H1 (cell line): ENCODE data around the gene PTPRC. TPM values are rescaled to one million over a fixed set of nuclear protein-coding genes. Genes with fewer than 3 reads are reported as not detected.

Source experiments
- CTCF ChIA-PET: fragments of 300-600 bp; sonication (Branson Sonifier 250); formaldehyde crosslinking; loops from one replicate; lab custom pipeline; 2021; ENCODE audit not compliant: partially characterized antibody; lab: Charles Lee
- POLR2A ChIA-PET: fragments of 300-600 bp; sonication (Branson Sonifier 250); formaldehyde crosslinking; loops from one replicate; lab custom pipeline; 2021; ENCODE audit warnings: inconsistent platforms; ENCODE audit not compliant: partially characterized antibody; lab: Charles Lee
- DNase-seq, 2 experiments: peaks; one replicate each; pipeline versions ENCODE4 v3.0.0 to v3.0.0-alpha.2; 2010 to 2022; ENCODE audit warnings: low spot score in 2 of 2, low read depth in 1 of 2, mixed read lengths in 1 of 2
- FAIRE-seq: peaks from 2 replicates; lab custom pipeline; 2011; peaks lifted over from hg19 to GRCh38; lab: Jason Lieb, UNC
- H2AFZ ChIP-seq: 2 replicates; pipeline ENCODE4 v1.8.1; 2012; ENCODE audit warnings: low read length, inconsistent platforms
- H2AK5ac ChIP-seq: 2 replicates; pipeline ENCODE4 v1.6.1; 2013; ENCODE audit warnings: low read depth, low read length
- H2BK120ac ChIP-seq: replicated peaks from 2 replicates; pipeline ENCODE3; 2013; ENCODE audit warnings: low read depth, low read length, inconsistent platforms
- H2BK12ac ChIP-seq: 2 replicates; pipeline ENCODE4 v1.6.1; 2013; ENCODE audit warnings: low read depth, low read length
- H2BK15ac ChIP-seq: 2 replicates; pipeline ENCODE4 v1.6.1; 2013; ENCODE audit warnings: low read length
- H2BK20ac ChIP-seq: 2 replicates; pipeline ENCODE4 v1.6.1; 2013; ENCODE audit warnings: low read length
- H2BK5ac ChIP-seq: 2 replicates; pipeline ENCODE4 v1.6.1; 2013; ENCODE audit warnings: low read depth, low read length
- H3K14ac ChIP-seq: 2 replicates; pipeline ENCODE4 v1.6.1; 2013; ENCODE audit warnings: inconsistent platforms; ENCODE audit not compliant: insufficient read length
- H3K18ac ChIP-seq: 2 replicates; pipeline ENCODE4 v1.6.1; 2013; ENCODE audit warnings: low read length; ENCODE audit errors: extremely low read depth
- H3K23ac ChIP-seq: 2 replicates; pipeline ENCODE4 v1.6.1; 2013; ENCODE audit warnings: inconsistent platforms; ENCODE audit not compliant: insufficient read length
- H3K23me2 ChIP-seq: 2 replicates; pipeline ENCODE4 v1.6.1; 2013; ENCODE audit warnings: low read depth, low read length
- H3K27ac ChIP-seq: 2 replicates; pipeline ENCODE4 v1.6.1; 2011; ENCODE audit warnings: low read depth, low read length, inconsistent platforms
- H3K27me3 ChIP-seq, 4 experiments: replicated peaks in 1 of 4; 1 replicate in 1 of 4; 2 replicates in 3 of 4; pipeline versions ENCODE4 v1.6.1 to v1.8.1; 2011 to 2013; ENCODE audit warnings: low read length in 3 of 4, mild to moderate bottlenecking in 3 of 4, inconsistent platforms in 2 of 4, mixed read lengths in 2 of 4, moderate library complexity in 1 of 4; ENCODE audit not compliant: control insufficient read depth in 3 of 4, insufficient read depth in 3 of 4; ENCODE audit errors: extremely low read depth in 1 of 4
- H3K36me3 ChIP-seq, 4 experiments: 2 replicates each; pipeline versions ENCODE4 v1.6.1 to v1.8.1; 2011 to 2013; ENCODE audit warnings: mild to moderate bottlenecking in 4 of 4, low read length in 3 of 4, moderate library complexity in 2 of 4, control low read depth in 1 of 4, inconsistent platforms in 1 of 4; ENCODE audit not compliant: insufficient read depth in 4 of 4, control insufficient read depth in 2 of 4
- H3K4ac ChIP-seq: replicated peaks from 2 replicates; pipeline ENCODE3; 2013; ENCODE audit warnings: low read length, low read depth, mixed read lengths, inconsistent platforms; ENCODE audit not compliant: insufficient read length
- H3K4me1 ChIP-seq, 4 experiments: replicated peaks in 1 of 4; 1 replicate in 1 of 4; 2 replicates in 3 of 4; pipeline versions ENCODE4 v1.6.1 to v1.8.1; 2011 to 2013; ENCODE audit warnings: low read length in 3 of 4, inconsistent platforms in 2 of 4, mixed read lengths in 1 of 4; ENCODE audit not compliant: insufficient read depth in 4 of 4, control insufficient read depth in 3 of 4
- H3K4me2 ChIP-seq, 2 experiments: 2 replicates each; pipeline versions ENCODE4 v1.6.1 to v1.8.1; 2011 to 2013; ENCODE audit warnings: low read depth in 2 of 2, low read length in 2 of 2, control low read depth in 1 of 2, inconsistent platforms in 1 of 2, mild to moderate bottlenecking in 1 of 2; ENCODE audit not compliant: insufficient read depth in 1 of 2
- H3K4me3 ChIP-seq, 4 experiments: fragments of 200-600, 300-600 bp in 1 of 4; sonication (generic), shearing (Covaris generic), sonication (Bioruptor Twin) in 1 of 4; 2 replicates each; pipeline versions ENCODE4 v1.5.1 to v1.8.1; 2011 to 2016; ENCODE audit warnings: low read length in 4 of 4, low read depth in 3 of 4, control low read depth in 2 of 4, inconsistent platforms in 2 of 4, mild to moderate bottlenecking in 2 of 4, mixed read lengths in 1 of 4, moderate library complexity in 1 of 4; ENCODE audit not compliant: insufficient read depth in 2 of 4; ENCODE audit errors: extremely low read depth in 1 of 4
- H3K56ac ChIP-seq: replicated peaks from 2 replicates; pipeline ENCODE3; 2013; ENCODE audit warnings: low read depth, mild to moderate bottlenecking, mixed read lengths, low read length, inconsistent platforms; ENCODE audit not compliant: insufficient read length
- H3K79me1 ChIP-seq: 2 replicates; pipeline ENCODE4 v1.6.1; 2013; ENCODE audit warnings: low read depth, low read length, control low read depth
- H3K79me2 ChIP-seq, 2 experiments: 2 replicates each; pipeline versions ENCODE4 v1.6.1 to v1.8.1; 2012 to 2013; ENCODE audit warnings: low read length in 2 of 2, mild to moderate bottlenecking in 2 of 2, inconsistent platforms in 1 of 2; ENCODE audit not compliant: insufficient read depth in 2 of 2, control insufficient read depth in 1 of 2
- H3K9ac ChIP-seq, 4 experiments: replicated peaks in 1 of 4; 1 replicate in 1 of 4; 2 replicates in 3 of 4; pipeline versions ENCODE4 v1.6.1 to v1.8.1; 2011 to 2013; ENCODE audit warnings: low read depth in 3 of 4, low read length in 3 of 4, control low read depth in 2 of 4, mild to moderate bottlenecking in 2 of 4, moderate library complexity in 2 of 4, inconsistent platforms in 1 of 4; ENCODE audit errors: extremely low read depth in 1 of 4
- H3K9me3 ChIP-seq, 2 experiments: 2 replicates each; pipeline versions ENCODE4 v1.6.1 to v1.8.1; 2012 to 2013; ENCODE audit warnings: mild to moderate bottlenecking in 2 of 2, moderate library complexity in 2 of 2, control low read depth in 1 of 2, inconsistent platforms in 1 of 2, low read depth in 1 of 2, low read length in 1 of 2, mixed read lengths in 1 of 2; ENCODE audit not compliant: insufficient read depth in 2 of 2
- H4K20me1 ChIP-seq, 2 experiments: replicated peaks in 1 of 2; 2 replicates each; pipeline versions ENCODE3 to v1.8.1; 2011 to 2013; ENCODE audit warnings: inconsistent platforms in 2 of 2, low read length in 2 of 2, mild to moderate bottlenecking in 1 of 2; ENCODE audit not compliant: insufficient read depth in 2 of 2, control insufficient read depth in 1 of 2
- H4K5ac ChIP-seq: 2 replicates; pipeline ENCODE4 v1.6.1; 2013; ENCODE audit warnings: low read length, low read depth, mixed read lengths, inconsistent platforms; ENCODE audit not compliant: insufficient read length
- H4K8ac ChIP-seq: 2 replicates; pipeline ENCODE4 v1.8.0; 2013; ENCODE audit warnings: mild to moderate bottlenecking, moderate library complexity, low read length, inconsistent platforms; ENCODE audit not compliant: insufficient read depth; ENCODE audit errors: extremely low read depth
- H4K91ac ChIP-seq: replicated peaks from 2 replicates; pipeline ENCODE3; 2013; ENCODE audit warnings: low read length, mixed read lengths, inconsistent platforms; ENCODE audit not compliant: insufficient read length
- CBX8 ChIP-seq: fragments of 300-800, 300-1000 bp; sonication (generic); IDR thresholded peaks from 2 replicates; pipeline ENCODE4 v1.7.1; 2016; ENCODE audit warnings: low read depth, low read length, borderline replicate concordance
- CEBPB ChIP-seq: IDR thresholded peaks from 2 replicates; pipeline ENCODE4 v1.6.1; 2012; ENCODE audit warnings: low read depth, low read length
- CTBP2 ChIP-seq: IDR thresholded peaks from 2 replicates; pipeline ENCODE4 v1.7.0; 2011; ENCODE audit warnings: borderline replicate concordance, mild to moderate bottlenecking, moderate library complexity, mixed read lengths, low read length; ENCODE audit not compliant: insufficient read depth, insufficient read length
- FOSL1 ChIP-seq: IDR thresholded peaks from 2 replicates; pipeline ENCODE4 v1.6.1; 2011; ENCODE audit warnings: mild to moderate bottlenecking, low read depth, low read length, moderate library complexity; ENCODE audit not compliant: insufficient read depth
- HDAC6 ChIP-seq: IDR thresholded peaks from one replicate; pipeline ENCODE4 v1.7.1; 2012; ENCODE audit warnings: low read depth, mild to moderate bottlenecking, inconsistent platforms, low read length, moderate library complexity
- RAD21 ChIP-seq, 2 experiments: IDR thresholded peaks in 1 of 2; conservative IDR thresholded peaks in 1 of 2; 2 replicates each; pipeline ENCODE4 v1.6.1; 2011; ENCODE audit warnings: low read depth in 2 of 2, low read length in 2 of 2, improper control_type of control experiment in 1 of 2, inconsistent platforms in 1 of 2, mild to moderate bottlenecking in 1 of 2, moderate library complexity in 1 of 2
- TAF1 ChIP-seq: IDR thresholded peaks from 2 replicates; pipeline ENCODE4 v1.6.1; 2011; ENCODE audit warnings: mild to moderate bottlenecking, low read depth, low read length
- ZNF274 ChIP-seq: IDR thresholded peaks from 2 replicates; pipeline ENCODE4 v1.7.0; 2012; ENCODE audit warnings: low read length, borderline replicate concordance; ENCODE audit errors: extremely low read depth
- polyA plus RNA-seq, 7 experiments: library from polyadenylated mRNA; depleted of rRNA in 3 of 7; stranded (reverse) in 5 of 7; unstranded in 2 of 7; fragments of >200 nt in 5 of 7; fragments of 200-250 nt in 2 of 7; gene quantifications; 1 replicate in 5 of 7; 2 replicates in 1 of 7; 4 replicates in 1 of 7; pipeline versions ENCODE4 v1.2.1 to v1.2.3, GENCODE V29; 2011 to 2013; ENCODE audit warnings: missing spikeins in 2 of 7, mixed read lengths in 2 of 7
- total RNA-seq: library from RNA; stranded (reverse); fragmentation: NEBNext Ultra II Directional; extraction: Animal tissue kit (Norgen Biotek cat#: 25700); gene quantifications from 2 replicates; pipeline ENCODE4 v1.2.1, GENCODE V29; 2021

PTPRC gene
- total and polyA plus RNA-seq, 2 of the 8 experiments (the other 6 are each of a cell fraction or from before 2014, with no cell fraction given): 0.05 TPM; not detected in 1

DNA sequence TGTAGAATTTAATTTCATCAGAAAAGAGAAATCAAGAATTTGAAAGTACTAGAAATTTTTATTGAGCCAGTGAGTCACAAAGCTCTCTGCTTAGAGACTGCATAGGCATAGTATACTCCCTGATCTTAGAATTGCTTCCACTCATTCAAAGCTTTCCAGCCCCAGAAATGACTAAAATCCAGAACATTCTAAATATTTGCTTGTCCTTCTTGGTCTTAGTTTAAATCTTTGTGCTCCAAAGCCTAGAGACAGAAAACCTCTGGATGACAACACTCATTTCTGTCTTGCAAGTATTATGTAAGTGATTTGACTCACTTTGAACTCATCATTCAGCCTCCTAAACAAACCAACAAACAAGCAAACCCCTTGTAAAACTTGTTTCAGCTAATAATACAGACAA is 74.2 kb downstream of the PTPRC start:
- H3K4me2 ChIP-seq: no peak overlapping the region
- no peak overlapping the region for H3K4ac ChIP-seq
- no peak for TF ChIP-seq CTBP2
- no peak for TF ChIP-seq CBX8
- no peak for TF ChIP-seq RAD21 (IDR thresholded peaks at IDR 0.05 in 1 of 2, conservative IDR thresholded peaks at IDR 0.05 in 1 of 2; ENCODE audit: low read depth in 2 of 2, low read length in 2 of 2)
- no peak for TF ChIP-seq ZNF274
- no peak for TF ChIP-seq TAF1
- TF ChIP-seq CEBPB: no peak
- no peak for TF ChIP-seq FOSL1
- no peak for TF ChIP-seq HDAC6
- H3K4me1 ChIP-seq: no peaks in the 10 kb centered on the region
- H3K27ac ChIP-seq: no peak overlapping the region
- no peaks in the 10 kb centered on the region for H3K23me2 ChIP-seq
- H3K9me3 ChIP-seq: peaks cover 0 to 2% of the 10 kb centered on the region in 2 experiments; a peak in 1 of 4 replicates
- H2BK15ac ChIP-seq: no peak overlapping the region
- ChIA-PET CTCF (interaction anchor here (0.9 kb wide), 1 partner anchor 14 kb away, joined by 3 read pairs; no protein-coding TSS in a partner anchor), POLR2A (no interaction called here)
- H4K5ac ChIP-seq: no peak overlapping the region
- no peak overlapping the region for H2BK120ac ChIP-seq
- H4K8ac ChIP-seq: no peak overlapping the region
- no peak overlapping the region for H2BK5ac ChIP-seq
- DNase-seq (no peak), FAIRE-seq (no peak)
- no peak overlapping the region for H3K14ac ChIP-seq
- no peak overlapping the region for H3K56ac ChIP-seq
- H3K79me1 ChIP-seq: no peaks in the 10 kb centered on the region
- no peaks in the 10 kb centered on the region for H3K36me3 ChIP-seq
- no peak overlapping the region for H3K4me3 ChIP-seq
- H3K79me2 ChIP-seq: no peaks in the 10 kb centered on the region
- H4K20me1 ChIP-seq: no peaks in the 10 kb centered on the region
- no peak overlapping the region for H3K18ac ChIP-seq
- H2BK20ac ChIP-seq: no peak overlapping the region
- H3K27me3 ChIP-seq: no peaks in the 10 kb centered on the region
- no peak overlapping the region for H4K91ac ChIP-seq
- H3K9ac ChIP-seq: no peak overlapping the region
- no peak overlapping the region for H3K23ac ChIP-seq
- no peak overlapping the region for H2BK12ac ChIP-seq
- no peak overlapping the region for H2AK5ac ChIP-seq
- H2AFZ ChIP-seq: no peak overlapping the region
